Left renal cortex interstitium (tissue), 4 donors: ENCODE measurements around the gene SRRM4. TPM values are rescaled to one million over a fixed set of nuclear protein-coding genes. Genes with fewer than 3 reads are reported as not detected.
"Not testable (repeated sequence)": the region's sequence is repeated elsewhere in the genome, so short reads cannot be mapped to it uniquely, and the experiment has no call there.

Experiments
- DNase-seq, 4 donors: peaks; one replicate each; pipeline ENCODE4 v3.0.0-alpha.2; 2013; ENCODE audit warnings: low read depth in 4 of 4, low spot score in 2 of 4, missing footprints in 1 of 4
- polyA plus RNA-seq, 4 donors: library from polyadenylated mRNA; unstranded; fragments of 120-200 nt; gene quantifications; one replicate each; pipeline ENCODE4 v1.2.1, GENCODE V29; 2013; ENCODE audit not compliant: insufficient read length in 4 of 4

Gene SRRM4
- polyA plus RNA-seq, 4 donors = 0.03 to 0.16 (median 0.03) TPM; not detected in 1

DNA sequence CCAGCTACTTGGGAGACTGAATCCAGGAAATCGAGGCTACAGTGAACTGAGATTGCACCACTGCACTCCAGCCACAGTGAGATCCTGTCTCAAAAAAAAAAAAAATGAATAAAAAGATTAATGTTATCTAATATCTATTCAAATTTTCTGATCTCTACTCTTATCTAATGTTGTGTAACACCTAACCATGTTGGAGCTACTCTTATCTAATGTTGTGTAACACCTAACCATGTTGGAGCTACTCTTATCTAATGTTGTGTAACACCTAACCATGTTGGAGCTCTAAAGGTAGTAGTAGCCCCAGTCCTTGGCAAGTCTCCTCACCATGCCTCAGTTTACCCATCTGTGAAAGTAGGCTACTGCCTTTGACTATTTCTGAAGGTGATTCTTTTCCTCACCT, 26.9 kb downstream of the SRRM4 start:
- DNase-seq = not testable (repeated sequence)

DNA sequence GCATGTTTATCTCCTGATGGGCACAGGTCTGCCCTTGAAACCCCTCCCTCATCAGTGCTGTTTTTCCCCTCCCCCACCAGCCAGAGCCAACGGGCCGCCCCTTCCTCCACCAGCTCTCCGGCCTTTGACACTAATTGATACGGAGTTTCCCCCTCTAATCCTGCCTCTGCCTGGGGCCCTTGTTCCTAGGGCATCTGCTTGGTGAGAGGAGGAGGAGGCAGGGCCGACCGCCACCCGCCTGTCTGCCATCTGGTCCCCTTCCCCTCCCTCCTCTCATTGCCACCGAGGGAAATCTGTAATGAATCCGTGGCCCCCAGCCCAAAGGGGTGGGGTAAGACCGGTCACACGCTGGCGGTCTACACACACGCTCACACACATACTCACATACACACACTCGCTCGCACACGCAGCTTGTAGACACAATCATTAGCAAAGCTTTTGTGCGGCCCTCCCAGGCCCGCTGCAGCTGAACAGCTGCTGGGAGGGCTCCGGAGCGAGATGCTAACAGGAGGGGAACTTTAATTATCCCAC, 27.4 kb downstream of the SRRM4 start:
- no peak for DNase-seq

DNA sequence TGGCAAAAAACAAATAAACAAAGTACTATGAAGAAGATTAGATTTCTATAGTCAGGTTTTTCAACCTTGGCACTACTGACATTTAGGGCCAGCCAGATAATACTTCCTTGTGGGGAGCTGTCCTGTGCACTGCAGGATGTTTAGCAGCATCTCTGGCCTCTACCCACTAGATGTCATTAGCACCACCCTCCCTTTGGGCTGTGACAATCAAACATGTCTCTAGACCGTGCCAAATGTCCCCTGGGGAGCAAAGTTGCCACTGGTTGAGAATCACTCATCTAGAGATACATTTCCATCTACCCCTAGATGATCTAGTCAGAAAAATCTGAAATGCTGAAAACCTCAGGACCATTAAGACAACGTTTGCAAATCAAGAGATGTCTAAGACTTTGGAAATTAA, 29.9 kb downstream of the SRRM4 start:
- DNase-seq = no peak

DNA sequence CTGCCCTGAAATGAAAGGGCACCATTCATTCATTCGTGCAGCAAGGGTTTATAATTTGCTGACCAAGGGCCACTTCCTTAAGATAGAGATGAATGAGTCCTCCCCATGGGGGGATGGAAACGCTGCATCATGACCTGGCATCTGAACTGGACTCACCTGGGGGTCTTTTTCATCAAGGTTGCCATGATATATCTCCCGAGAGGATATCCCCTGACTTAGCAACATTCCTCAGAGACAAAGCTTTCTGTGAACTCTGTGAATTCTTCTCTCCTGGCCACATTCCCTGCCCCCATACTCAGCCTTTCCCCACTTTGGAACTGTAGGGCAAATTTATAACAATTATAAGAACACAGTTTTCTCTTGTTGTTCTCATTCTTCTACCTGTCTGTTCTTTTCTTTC, 30.8 kb downstream of the SRRM4 start:
- DNase-seq = no peak

DNA sequence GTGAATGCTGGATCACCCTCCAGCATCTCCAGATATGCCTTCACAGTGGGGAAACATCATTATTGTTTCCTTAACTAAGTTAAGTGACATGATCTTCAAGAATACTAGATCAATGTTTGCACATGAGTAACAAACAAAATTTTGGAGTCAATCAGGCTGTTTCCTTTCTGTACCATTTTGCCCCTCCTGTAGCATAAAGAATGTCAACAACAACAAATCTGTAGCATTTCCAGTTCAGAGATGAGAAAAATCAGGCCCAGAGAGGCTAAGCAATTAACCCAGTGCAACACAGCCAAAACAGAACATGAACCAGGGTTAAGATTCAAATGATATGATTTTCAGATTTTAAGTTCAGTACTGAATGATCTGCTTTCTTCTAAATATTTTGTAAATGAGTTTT, 31.7 kb downstream of the SRRM4 start:
- DNase-seq = no peak

DNA sequence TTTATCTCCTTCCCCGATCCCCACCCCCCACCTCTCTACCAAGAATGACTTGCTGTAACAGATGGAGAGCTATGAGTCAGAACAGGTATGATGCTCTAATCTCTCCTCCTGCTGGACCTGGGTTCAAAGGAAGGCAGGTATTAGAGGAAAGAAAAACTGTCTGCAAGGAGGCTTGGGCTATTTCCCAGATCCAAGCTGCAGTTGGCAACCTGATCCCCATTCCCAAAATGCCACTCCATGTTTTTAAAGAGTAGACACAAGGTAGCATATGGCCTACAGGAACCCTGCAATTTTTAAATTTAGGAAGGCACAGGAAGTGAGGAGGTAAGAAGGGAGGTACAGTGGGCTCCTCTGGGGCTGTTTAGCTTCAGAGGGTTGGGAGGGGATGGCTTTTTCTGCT, 33.0 kb downstream of the SRRM4 start:
- no peak for DNase-seq

DNA sequence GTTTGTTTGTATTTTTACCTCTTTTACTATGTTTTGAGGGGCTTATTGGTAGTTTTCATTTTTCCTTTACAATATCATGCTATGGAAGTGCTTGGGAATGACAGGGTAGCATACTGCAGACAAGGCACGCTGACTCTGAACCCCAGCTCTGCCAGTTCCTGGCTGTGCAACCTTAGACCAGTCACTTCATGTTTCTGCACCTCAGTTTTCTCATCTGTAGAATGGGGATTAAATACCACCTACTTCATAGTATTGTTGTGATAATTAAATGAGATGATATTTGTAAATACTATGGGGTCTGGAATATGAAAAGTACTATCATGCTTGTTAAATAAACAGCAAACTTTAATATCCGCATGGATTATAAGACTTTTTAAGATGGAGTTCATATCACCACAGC, 35.4 kb downstream of the SRRM4 start:
- DNase-seq = no peak

DNA sequence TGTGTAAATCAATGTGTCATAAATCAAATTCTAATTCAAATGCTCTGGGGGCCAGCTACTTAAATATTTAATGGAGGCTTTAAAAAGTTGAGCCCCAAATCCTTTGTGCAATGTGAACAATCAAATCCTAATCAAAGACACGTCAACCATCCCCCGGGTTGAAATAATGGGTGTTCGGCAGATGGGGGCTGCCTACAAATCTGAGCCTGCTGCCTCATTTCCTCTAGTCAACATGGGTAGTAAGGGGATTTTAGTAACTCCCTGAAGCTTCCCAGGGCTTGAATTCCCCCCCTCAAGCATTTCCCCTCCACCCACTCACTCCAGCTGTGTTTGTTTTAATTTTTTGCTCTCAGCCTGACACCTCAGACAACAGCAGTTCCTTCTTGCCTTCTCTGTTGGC, 37.8 kb downstream of the SRRM4 start:
- no peak for DNase-seq

DNA sequence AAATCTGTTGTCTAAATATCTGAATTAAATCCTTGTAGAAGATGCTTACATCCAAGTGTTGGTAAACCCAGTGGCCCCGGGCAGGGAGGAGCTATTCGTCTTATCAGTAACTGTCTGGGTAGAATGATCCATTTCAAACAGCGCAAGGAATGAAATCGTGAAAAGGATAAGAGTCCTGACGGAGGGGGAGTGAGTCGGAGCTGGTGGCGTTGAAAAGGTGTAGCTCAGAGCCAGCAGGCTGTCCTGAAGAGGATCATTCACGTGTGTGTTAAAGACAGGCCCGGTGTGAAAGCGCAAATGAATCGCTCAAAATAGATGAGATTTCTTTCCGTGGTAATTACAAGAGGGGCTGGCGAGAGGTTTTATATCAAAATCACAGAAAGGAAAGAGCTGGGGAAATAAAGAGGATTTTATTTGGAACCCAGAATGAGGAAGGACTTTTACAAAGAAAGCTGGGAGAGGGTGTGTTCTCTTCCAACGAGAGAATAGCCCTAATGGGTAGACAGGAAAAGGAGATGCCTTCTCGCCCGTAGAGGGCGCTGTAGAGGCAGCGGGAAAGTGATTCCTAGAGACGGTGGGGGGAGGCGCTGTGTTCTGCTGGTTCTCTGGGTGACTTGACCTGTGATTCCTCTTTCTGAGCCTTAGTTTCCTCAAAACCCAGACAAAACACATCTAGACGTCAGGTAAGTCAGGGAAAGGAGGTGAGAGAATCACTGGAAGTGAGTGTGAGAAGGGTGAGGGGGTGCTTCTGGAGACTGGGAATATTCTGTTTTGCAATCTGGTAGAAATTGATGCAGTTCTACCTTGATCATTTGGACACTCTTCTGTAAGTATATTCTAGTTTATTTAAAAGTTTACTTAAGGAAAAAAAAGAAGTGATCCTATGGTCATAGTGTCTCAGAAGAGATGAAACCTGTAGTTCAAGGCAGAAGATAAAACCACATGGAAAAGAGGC, 39.3 kb downstream of the SRRM4 start:
- DNase-seq = no peak

DNA sequence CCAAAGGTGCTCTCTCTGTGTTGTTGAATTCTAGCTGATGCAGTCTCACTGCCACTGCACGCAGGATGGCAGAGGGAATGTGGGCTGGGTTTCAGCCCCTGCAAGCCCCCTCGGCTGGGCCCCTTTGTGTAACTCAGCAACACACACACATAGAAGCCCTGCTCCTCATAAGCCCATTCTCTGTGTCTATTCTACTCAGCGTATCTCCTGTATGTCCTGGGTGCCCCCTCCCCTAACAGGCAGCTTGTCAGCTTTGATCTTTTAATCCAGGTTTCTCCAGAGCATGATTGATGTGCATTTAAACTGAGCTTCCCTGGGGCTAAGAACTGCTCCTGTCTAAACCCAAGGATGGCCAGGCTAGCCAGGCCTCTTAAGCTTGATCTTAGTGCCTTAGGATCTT, 43.0 kb downstream of the SRRM4 start:
- no peak for DNase-seq

DNA sequence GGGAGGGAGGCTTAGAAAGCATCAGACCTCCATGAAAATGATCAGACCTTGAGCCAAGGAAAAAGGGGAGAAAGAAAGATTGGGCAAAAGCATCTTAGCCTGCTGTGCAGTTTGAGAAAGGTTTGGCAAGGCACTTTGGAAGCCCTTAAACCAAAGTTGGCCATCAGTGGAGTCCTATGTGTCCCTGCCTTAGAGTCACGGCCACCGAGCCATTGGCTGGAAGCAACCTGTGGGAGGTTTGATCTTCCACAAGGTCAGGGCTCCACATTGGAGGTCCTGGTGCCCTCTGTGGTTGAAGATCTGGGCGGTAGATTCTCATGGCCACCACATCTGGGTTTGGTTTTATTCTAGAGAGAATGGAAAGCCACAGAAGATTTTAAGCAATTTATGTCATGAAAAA, 44.4 kb downstream of the SRRM4 start:
- DNase-seq = no peak

DNA sequence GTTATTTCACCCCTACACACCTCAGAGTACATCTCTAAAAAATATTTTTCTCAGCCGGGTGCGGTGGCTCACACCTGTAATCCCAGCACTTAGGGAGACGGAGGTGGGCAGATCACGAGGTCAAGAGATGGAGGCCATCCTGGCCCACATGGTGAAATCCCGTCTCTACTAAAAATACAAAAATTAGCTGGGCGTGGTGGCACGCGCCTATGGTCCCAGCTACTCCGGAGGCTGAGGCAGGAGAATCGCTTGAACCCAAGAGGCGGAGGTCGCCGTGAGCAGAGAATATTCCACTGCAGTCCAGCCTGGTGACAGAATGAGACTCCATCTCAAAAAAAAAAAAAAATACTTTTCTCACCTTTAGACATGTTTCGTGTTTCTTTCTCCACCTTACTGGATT, 52.0 kb downstream of the SRRM4 start:
- not testable (repeated sequence) for DNase-seq

DNA sequence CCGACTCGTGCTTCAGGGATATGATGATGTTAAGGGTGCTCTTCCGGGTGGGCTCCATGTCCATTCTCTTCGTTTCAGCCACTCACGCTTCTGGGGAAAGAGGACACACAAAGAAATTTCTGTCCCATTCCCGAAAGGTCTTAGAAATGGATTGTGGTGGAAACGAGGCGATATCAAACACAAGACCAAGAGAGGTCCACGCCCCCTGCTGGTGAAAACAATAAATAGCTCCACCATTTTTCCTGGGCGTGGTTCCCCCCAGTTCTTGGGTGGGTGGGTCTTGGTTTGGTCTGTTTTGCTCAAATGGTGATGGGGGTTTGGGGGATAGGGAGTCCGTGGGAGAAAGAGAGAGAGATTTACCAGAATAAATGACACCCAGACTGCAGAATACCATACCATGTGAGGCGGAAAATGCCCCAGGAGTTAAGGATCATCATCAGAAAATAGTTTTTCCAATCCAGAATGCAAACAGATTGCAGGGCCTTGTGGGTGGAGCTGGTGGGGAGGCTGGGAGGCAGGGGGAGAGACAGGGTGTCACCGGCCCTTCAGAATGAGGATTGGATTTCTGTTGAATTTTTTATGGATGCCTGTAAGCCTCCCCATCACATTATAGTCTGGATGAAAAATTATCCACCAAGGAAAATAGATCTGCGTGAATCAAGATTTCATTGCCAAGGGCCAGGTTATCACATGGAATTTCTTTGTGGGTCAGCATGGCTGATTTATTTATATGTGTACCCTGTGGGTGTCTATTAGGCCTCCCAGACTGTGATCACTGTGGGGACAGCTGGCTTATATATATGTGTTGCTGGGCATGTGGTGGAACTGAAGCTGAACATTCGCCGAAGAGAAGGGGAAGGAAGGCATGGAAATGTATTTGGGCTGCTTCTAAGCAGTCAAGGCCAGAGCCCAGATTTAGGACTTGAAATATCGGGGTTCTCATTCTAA, 55.8 kb downstream of the SRRM4 start:
- DNase-seq = peak in 1 of 4 donors; percentile 3

DNA sequence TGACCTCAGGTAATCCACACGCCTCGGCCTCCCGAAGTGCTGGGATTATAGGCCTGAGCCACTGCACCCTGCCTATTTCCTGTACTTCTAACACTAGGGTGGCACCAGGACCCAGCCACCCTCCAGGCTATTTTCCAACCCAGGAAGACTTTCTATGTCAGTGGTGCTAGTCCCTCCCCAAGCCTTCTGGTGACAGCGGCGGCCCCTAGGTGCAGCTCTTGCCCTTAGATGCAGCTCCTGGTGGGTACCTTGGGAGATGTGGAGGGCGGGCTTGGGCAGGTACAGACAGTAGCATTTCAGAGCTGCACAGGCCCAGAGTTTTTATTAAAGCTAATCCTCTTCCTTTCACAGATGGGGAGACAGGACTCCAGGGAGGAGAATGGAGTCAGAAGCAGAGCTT, 62.8 kb downstream of the SRRM4 start:
- no peak for DNase-seq

DNA sequence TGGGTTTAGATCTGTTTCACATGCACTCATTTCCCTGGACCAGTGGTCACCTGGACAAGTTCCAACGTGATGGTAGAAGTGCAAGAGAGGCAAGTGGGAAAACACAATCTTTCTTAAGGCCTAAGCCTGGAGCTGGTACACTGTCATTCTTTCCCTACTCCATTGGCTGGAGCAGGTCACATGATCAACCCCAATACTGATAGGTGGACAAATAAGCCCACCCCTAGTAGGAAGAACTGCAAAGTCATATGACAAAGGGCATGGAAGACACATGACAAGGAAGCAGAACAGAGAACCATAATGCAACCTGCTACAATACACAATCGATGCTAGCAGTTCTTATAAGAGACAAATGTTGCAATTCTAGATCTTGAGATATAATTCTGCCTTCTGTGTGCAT, 66.3 kb downstream of the SRRM4 start:
- DNase-seq = no peak

DNA sequence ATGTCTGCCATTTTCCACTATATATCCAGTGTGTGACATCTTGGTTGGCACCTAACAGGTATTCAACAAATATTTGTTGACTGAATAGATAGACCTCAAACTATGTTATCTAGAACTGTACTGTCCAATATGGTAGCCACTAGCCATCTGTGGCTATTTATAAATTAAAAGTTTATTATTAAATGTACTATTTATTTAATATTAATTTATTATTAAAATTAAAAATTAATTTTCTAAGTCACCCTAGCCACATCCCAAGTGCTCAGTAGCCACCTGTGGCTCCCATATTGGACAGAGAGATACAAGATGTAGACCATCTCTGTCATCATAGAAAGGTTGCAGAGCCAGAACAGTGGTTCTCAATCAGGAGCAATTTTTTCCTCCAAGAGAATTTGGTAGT, 69.3 kb downstream of the SRRM4 start:
- DNase-seq = no peak

DNA sequence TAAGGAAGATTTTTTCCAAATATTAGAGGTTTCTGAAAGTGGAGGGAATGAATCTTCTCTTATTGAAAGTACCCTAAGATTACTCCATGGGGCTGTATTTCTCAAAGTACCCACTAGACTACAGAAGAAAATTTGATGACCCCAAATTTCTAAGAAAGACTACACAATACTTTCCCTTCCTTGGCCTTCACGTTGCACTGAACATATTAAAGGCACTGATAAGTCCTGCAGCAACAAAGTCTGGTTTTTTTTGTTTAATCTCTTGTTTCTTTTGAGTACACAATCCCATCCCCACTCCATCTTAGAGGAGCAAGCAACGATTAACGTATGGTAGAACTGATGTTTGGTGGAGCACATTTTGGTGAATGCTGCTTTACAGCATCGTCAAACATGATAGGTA, 70.1 kb downstream of the SRRM4 start:
- DNase-seq = no peak

DNA sequence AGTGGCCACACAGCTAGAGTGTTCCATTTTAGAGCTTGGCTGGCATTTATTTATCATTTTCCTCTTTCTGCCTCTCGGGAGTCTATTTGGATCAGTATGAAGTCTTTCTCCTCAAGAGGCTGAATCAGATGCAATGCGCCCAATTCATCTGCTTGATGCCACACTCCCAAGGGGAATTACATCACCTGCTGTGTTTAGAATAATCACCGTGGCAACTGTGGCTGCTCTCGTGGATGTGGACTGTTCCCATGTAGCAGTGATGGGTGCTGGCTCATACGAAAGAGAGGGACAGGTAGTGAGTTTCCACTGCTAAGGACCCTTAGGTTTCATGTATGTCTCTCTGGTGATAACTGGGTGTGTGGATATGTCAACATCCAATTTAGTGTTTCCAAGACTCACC, 70.7 kb downstream of the SRRM4 start:
- DNase-seq = no peak

DNA sequence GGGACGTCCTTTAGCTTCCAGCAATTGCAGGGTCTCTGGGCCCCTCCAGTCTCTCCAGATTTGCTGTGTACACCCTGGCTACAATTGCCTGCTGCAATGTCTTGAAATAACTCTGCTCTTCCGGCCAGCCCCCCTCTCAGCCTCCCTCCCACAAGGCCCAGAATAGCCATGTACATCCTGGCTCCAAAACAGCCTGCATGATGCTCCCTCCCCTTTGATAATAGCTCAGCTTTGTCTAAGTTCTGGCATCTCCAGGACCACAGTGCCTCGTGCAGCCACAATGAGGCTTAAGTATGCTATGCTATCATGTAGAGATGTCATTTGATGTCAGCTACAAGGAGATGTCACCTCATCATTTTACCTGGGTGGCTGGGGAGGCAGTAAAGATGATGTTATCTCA, 74.6 kb downstream of the SRRM4 start:
- DNase-seq = no peak

DNA sequence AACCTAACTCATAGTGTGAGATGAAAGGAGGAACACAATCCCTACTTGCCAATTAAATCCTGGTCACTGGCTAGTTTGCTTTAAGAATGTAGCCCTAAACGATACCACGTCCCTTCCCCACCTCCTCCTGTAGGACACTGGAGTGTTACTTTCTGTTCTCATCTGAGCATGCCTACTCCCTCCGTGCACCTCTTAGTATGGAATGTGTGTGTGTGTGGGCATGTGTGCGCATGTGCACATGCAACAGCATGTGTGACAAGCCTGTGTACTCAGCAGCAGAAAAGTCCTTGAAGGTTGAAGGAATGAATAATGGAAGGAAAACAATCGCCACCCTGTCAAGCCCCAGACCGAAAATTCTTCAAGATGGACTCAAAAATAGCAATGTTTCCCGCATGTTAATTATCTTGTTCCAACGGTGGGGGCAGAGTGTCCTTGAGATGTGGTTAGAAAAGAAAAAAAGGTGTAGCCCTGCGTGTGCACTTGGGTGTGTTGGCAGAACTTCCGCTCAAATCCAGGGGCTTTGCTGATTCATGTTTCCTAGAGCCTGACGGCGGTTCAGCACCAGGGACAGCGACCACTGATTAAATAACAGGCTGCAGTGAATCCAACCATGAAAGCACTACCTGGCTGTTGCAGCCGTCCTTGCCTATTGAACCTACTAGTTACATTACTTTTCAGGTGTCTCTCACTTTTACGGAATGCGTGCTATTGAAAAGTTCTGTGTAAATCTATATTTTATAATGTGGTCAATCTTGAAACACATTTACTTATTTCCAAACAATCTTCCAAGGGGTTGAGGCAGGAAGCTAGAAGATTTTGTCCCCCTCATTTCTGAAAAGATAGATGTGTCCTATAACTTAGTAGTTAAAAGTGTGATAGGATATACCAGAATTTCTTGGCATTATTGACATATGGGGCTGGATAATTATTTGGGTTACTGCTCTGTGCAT, 79.8 kb downstream of the SRRM4 start:
- DNase-seq = peak; percentile 13 to 63 (median 52)
